Testis (tissue), 2 donors: Measurements from ENCODE around the gene POU6F1.

Experiments used
- POLR2A ChIP-seq: fragments of 450-650 bp; IDR thresholded peaks from one replicate; pipeline ENCODE4 v1.6.1; 2017; ENCODE audit warnings: antibody characterized with exemption, mild to moderate bottlenecking, moderate library complexity
- TF ChIP-seq, protein P1 (sequence below), 3 experiments: fragments of 450-650 bp in 2 of 3; fragments of 200-600 bp in 1 of 3; sonication (generic) in 1 of 3; IDR thresholded peaks; one replicate each; pipeline ENCODE4 v1.5.1; 2016 to 2019; ENCODE audit warnings: antibody characterized with exemption in 3 of 3, mild to moderate bottlenecking in 2 of 3, moderate library complexity in 1 of 3

DNA sequence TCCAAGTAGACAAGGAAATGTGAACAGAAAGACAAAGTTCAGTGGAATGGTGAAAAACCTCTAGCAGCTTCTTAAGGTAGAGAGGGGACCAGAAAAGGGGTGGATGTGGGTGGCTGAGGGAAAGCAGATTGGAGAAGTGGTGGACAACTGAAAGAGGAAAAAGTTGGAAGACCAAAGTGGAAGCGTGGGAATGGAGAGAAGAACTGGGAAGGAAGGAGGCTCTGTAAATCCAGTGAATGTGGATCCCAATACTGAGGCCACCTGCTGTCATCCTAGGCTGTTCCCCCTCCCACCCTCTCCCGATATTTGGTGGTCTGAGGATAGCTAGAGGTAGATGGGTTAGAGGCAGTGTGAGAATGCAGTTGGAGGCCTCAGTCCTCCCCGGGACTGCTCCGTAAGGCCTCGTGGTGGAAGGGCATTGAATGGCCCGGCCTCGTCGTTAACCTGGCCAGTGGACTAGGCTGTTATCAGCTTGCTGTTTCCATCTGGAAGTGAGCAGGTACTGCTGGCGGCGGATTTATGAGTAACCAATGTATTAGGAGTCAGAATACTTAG lies 822 bp upstream of the POU6F1 start:
- TF ChIP-seq POLR2A: no peak
- TF ChIP-seq, protein P1, sequence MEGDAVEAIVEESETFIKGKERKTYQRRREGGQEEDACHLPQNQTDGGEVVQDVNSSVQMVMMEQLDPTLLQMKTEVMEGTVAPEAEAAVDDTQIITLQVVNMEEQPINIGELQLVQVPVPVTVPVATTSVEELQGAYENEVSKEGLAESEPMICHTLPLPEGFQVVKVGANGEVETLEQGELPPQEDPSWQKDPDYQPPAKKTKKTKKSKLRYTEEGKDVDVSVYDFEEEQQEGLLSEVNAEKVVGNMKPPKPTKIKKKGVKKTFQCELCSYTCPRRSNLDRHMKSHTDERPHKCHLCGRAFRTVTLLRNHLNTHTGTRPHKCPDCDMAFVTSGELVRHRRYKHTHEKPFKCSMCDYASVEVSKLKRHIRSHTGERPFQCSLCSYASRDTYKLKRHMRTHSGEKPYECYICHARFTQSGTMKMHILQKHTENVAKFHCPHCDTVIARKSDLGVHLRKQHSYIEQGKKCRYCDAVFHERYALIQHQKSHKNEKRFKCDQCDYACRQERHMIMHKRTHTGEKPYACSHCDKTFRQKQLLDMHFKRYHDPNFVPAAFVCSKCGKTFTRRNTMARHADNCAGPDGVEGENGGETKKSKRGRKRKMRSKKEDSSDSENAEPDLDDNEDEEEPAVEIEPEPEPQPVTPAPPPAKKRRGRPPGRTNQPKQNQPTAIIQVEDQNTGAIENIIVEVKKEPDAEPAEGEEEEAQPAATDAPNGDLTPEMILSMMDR (IDR thresholded peaks at IDR 0.05): no peak
